Measurements from ENCODE around the gene TRPV4.

- TF ChIP-seq EZH2 (IDR thresholded peaks at IDR 0.05) (no peak), POLR2AphosphoS5 (IDR thresholded peaks at IDR 0.05; ENCODE audit: borderline replicate concordance, low read depth, low read length) (no peak), FOXP2 (optimal IDR thresholded peaks at IDR 0.05; ENCODE audit: control extremely low read depth, extremely low read length, insufficient read depth) (no peak)
Measured at GRCh38 chr12:109744026-109744425, 89.2 kb downstream of the TRPV4 start.

Measured in SK-N-MC (cell line).